H1 (cell line): ENCODE measurements around the gene NONO. TPM values are rescaled to one million over a fixed set of nuclear protein-coding genes. Genes with fewer than 3 reads are reported as not detected.
A peak's percentile ranks its signal among the peaks of the same experiment; 100 is the strongest.

Experiments
- CTCF ChIA-PET: fragments of 300-600 bp; sonication (Branson Sonifier 250); formaldehyde crosslinking; loops from one replicate; lab custom pipeline; 2021; ENCODE audit not compliant: partially characterized antibody; lab: Charles Lee
- POLR2A ChIA-PET: fragments of 300-600 bp; sonication (Branson Sonifier 250); formaldehyde crosslinking; loops from one replicate; lab custom pipeline; 2021; ENCODE audit warnings: inconsistent platforms; ENCODE audit not compliant: partially characterized antibody; lab: Charles Lee
- DNase-seq, 2 experiments: peaks; one replicate each; pipeline versions ENCODE4 v3.0.0 to v3.0.0-alpha.2; 2010 to 2022; ENCODE audit warnings: low spot score in 2 of 2, low read depth in 1 of 2, mixed read lengths in 1 of 2
- FAIRE-seq: peaks from 2 replicates; lab custom pipeline; 2011; peaks lifted over from hg19 to GRCh38; lab: Jason Lieb, UNC
- H2AFZ ChIP-seq: 2 replicates; pipeline ENCODE4 v1.8.1; 2012; ENCODE audit warnings: low read length, inconsistent platforms
- H2AK5ac ChIP-seq: 2 replicates; pipeline ENCODE4 v1.6.1; 2013; ENCODE audit warnings: low read depth, low read length
- H2BK120ac ChIP-seq: replicated peaks from 2 replicates; pipeline ENCODE3; 2013; ENCODE audit warnings: low read depth, low read length, inconsistent platforms
- H2BK12ac ChIP-seq: 2 replicates; pipeline ENCODE4 v1.6.1; 2013; ENCODE audit warnings: low read depth, low read length
- H2BK15ac ChIP-seq: 2 replicates; pipeline ENCODE4 v1.6.1; 2013; ENCODE audit warnings: low read length
- H2BK20ac ChIP-seq: 2 replicates; pipeline ENCODE4 v1.6.1; 2013; ENCODE audit warnings: low read length
- H2BK5ac ChIP-seq: 2 replicates; pipeline ENCODE4 v1.6.1; 2013; ENCODE audit warnings: low read depth, low read length
- H3K14ac ChIP-seq: 2 replicates; pipeline ENCODE4 v1.6.1; 2013; ENCODE audit warnings: inconsistent platforms; ENCODE audit not compliant: insufficient read length
- H3K18ac ChIP-seq: 2 replicates; pipeline ENCODE4 v1.6.1; 2013; ENCODE audit warnings: low read length; ENCODE audit errors: extremely low read depth
- H3K23ac ChIP-seq: 2 replicates; pipeline ENCODE4 v1.6.1; 2013; ENCODE audit warnings: inconsistent platforms; ENCODE audit not compliant: insufficient read length
- H3K23me2 ChIP-seq: 2 replicates; pipeline ENCODE4 v1.6.1; 2013; ENCODE audit warnings: low read depth, low read length
- H3K27ac ChIP-seq: 2 replicates; pipeline ENCODE4 v1.6.1; 2011; ENCODE audit warnings: low read depth, low read length, inconsistent platforms
- H3K27me3 ChIP-seq, 4 experiments: replicated peaks in 1 of 4; 1 replicate in 1 of 4; 2 replicates in 3 of 4; pipeline versions ENCODE4 v1.6.1 to v1.8.1; 2011 to 2013; ENCODE audit warnings: low read length in 3 of 4, mild to moderate bottlenecking in 3 of 4, inconsistent platforms in 2 of 4, mixed read lengths in 2 of 4, moderate library complexity in 1 of 4; ENCODE audit not compliant: control insufficient read depth in 3 of 4, insufficient read depth in 3 of 4; ENCODE audit errors: extremely low read depth in 1 of 4
- H3K36me3 ChIP-seq, 4 experiments: 2 replicates each; pipeline versions ENCODE4 v1.6.1 to v1.8.1; 2011 to 2013; ENCODE audit warnings: mild to moderate bottlenecking in 4 of 4, low read length in 3 of 4, moderate library complexity in 2 of 4, control low read depth in 1 of 4, inconsistent platforms in 1 of 4; ENCODE audit not compliant: insufficient read depth in 4 of 4, control insufficient read depth in 2 of 4
- H3K4ac ChIP-seq: replicated peaks from 2 replicates; pipeline ENCODE3; 2013; ENCODE audit warnings: low read length, low read depth, mixed read lengths, inconsistent platforms; ENCODE audit not compliant: insufficient read length
- H3K4me1 ChIP-seq, 4 experiments: replicated peaks in 1 of 4; 1 replicate in 1 of 4; 2 replicates in 3 of 4; pipeline versions ENCODE4 v1.6.1 to v1.8.1; 2011 to 2013; ENCODE audit warnings: low read length in 3 of 4, inconsistent platforms in 2 of 4, mixed read lengths in 1 of 4; ENCODE audit not compliant: insufficient read depth in 4 of 4, control insufficient read depth in 3 of 4
- H3K4me2 ChIP-seq, 2 experiments: 2 replicates each; pipeline versions ENCODE4 v1.6.1 to v1.8.1; 2011 to 2013; ENCODE audit warnings: low read depth in 2 of 2, low read length in 2 of 2, control low read depth in 1 of 2, inconsistent platforms in 1 of 2, mild to moderate bottlenecking in 1 of 2; ENCODE audit not compliant: insufficient read depth in 1 of 2
- H3K4me3 ChIP-seq, 4 experiments: fragments of 200-600, 300-600 bp in 1 of 4; sonication (generic), shearing (Covaris generic), sonication (Bioruptor Twin) in 1 of 4; 2 replicates each; pipeline versions ENCODE4 v1.5.1 to v1.8.1; 2011 to 2016; ENCODE audit warnings: low read length in 4 of 4, low read depth in 3 of 4, control low read depth in 2 of 4, inconsistent platforms in 2 of 4, mild to moderate bottlenecking in 2 of 4, mixed read lengths in 1 of 4, moderate library complexity in 1 of 4; ENCODE audit not compliant: insufficient read depth in 2 of 4; ENCODE audit errors: extremely low read depth in 1 of 4
- H3K56ac ChIP-seq: replicated peaks from 2 replicates; pipeline ENCODE3; 2013; ENCODE audit warnings: low read depth, mild to moderate bottlenecking, mixed read lengths, low read length, inconsistent platforms; ENCODE audit not compliant: insufficient read length
- H3K79me1 ChIP-seq: 2 replicates; pipeline ENCODE4 v1.6.1; 2013; ENCODE audit warnings: low read depth, low read length, control low read depth
- H3K79me2 ChIP-seq, 2 experiments: 2 replicates each; pipeline versions ENCODE4 v1.6.1 to v1.8.1; 2012 to 2013; ENCODE audit warnings: low read length in 2 of 2, mild to moderate bottlenecking in 2 of 2, inconsistent platforms in 1 of 2; ENCODE audit not compliant: insufficient read depth in 2 of 2, control insufficient read depth in 1 of 2
- H3K9ac ChIP-seq, 4 experiments: replicated peaks in 1 of 4; 1 replicate in 1 of 4; 2 replicates in 3 of 4; pipeline versions ENCODE4 v1.6.1 to v1.8.1; 2011 to 2013; ENCODE audit warnings: low read depth in 3 of 4, low read length in 3 of 4, control low read depth in 2 of 4, mild to moderate bottlenecking in 2 of 4, moderate library complexity in 2 of 4, inconsistent platforms in 1 of 4; ENCODE audit errors: extremely low read depth in 1 of 4
- H3K9me3 ChIP-seq, 2 experiments: 2 replicates each; pipeline versions ENCODE4 v1.6.1 to v1.8.1; 2012 to 2013; ENCODE audit warnings: mild to moderate bottlenecking in 2 of 2, moderate library complexity in 2 of 2, control low read depth in 1 of 2, inconsistent platforms in 1 of 2, low read depth in 1 of 2, low read length in 1 of 2, mixed read lengths in 1 of 2; ENCODE audit not compliant: insufficient read depth in 2 of 2
- H4K20me1 ChIP-seq, 2 experiments: replicated peaks in 1 of 2; 2 replicates each; pipeline versions ENCODE3 to v1.8.1; 2011 to 2013; ENCODE audit warnings: inconsistent platforms in 2 of 2, low read length in 2 of 2, mild to moderate bottlenecking in 1 of 2; ENCODE audit not compliant: insufficient read depth in 2 of 2, control insufficient read depth in 1 of 2
- H4K5ac ChIP-seq: 2 replicates; pipeline ENCODE4 v1.6.1; 2013; ENCODE audit warnings: low read length, low read depth, mixed read lengths, inconsistent platforms; ENCODE audit not compliant: insufficient read length
- H4K8ac ChIP-seq: 2 replicates; pipeline ENCODE4 v1.8.0; 2013; ENCODE audit warnings: mild to moderate bottlenecking, moderate library complexity, low read length, inconsistent platforms; ENCODE audit not compliant: insufficient read depth; ENCODE audit errors: extremely low read depth
- H4K91ac ChIP-seq: replicated peaks from 2 replicates; pipeline ENCODE3; 2013; ENCODE audit warnings: low read length, mixed read lengths, inconsistent platforms; ENCODE audit not compliant: insufficient read length
- HDAC6 ChIP-seq: IDR thresholded peaks from one replicate; pipeline ENCODE4 v1.7.1; 2012; ENCODE audit warnings: low read depth, mild to moderate bottlenecking, inconsistent platforms, low read length, moderate library complexity
- KDM4A ChIP-seq: IDR thresholded peaks from one replicate; pipeline ENCODE4 v1.7.1; 2012; ENCODE audit warnings: low read depth, mild to moderate bottlenecking, moderate library complexity, low read length, inconsistent platforms; ENCODE audit not compliant: severe bottlenecking
- MAFK ChIP-seq: IDR thresholded peaks from 2 replicates; pipeline ENCODE4 v1.6.1; 2012; ENCODE audit warnings: low read depth, mild to moderate bottlenecking, improper control_type of control experiment, low read length
- RNF2 ChIP-seq: fragments of 200-900, 300-1000 bp; sonication (generic); IDR thresholded peaks from 2 replicates; pipeline ENCODE4 v1.7.1; 2016; ENCODE audit warnings: borderline replicate concordance, low read depth, mild to moderate bottlenecking, antibody characterized with exemption, low read length; ENCODE audit not compliant: poor library complexity, severe bottlenecking; ENCODE audit errors: missing control alignments
- WGBS, 2 experiments: shearing (Covaris generic) in 1 of 2; methylation state at CpG; one replicate each; pipeline versions ENCODE4 v1.1.6 to v1.1.7; 2013 to 2015; ENCODE audit warnings: low lambda C conversion rate in 2 of 2, mixed read lengths in 2 of 2, inconsistent platforms in 1 of 2, low coverage in 1 of 2, missing lambda C conversion rate in 1 of 2; ENCODE audit not compliant: insufficient replicate concordance in 2 of 2, insufficient coverage in 1 of 2, insufficient read length in 1 of 2; ENCODE audit errors: extremely low coverage in 1 of 2, missing lambda C conversion rate in 1 of 2; 5-methylcytosine and 5-hydroxymethylcytosine counted together
- polyA plus RNA-seq, 7 experiments: library from polyadenylated mRNA; depleted of rRNA in 3 of 7; stranded (reverse) in 5 of 7; unstranded in 2 of 7; fragments of >200 nt in 5 of 7; fragments of 200-250 nt in 2 of 7; gene quantifications; 1 replicate in 5 of 7; 2 replicates in 1 of 7; 4 replicates in 1 of 7; pipeline versions ENCODE4 v1.2.1 to v1.2.3, GENCODE V29; 2011 to 2013; ENCODE audit warnings: missing spikeins in 2 of 7, mixed read lengths in 2 of 7
- total RNA-seq: library from RNA; stranded (reverse); fragmentation: NEBNext Ultra II Directional; extraction: Animal tissue kit (Norgen Biotek cat#: 25700); gene quantifications from 2 replicates; pipeline ENCODE4 v1.2.1, GENCODE V29; 2021

NONO gene
- total and polyA plus RNA-seq, 2 of the 8 experiments (the other 6 are each of a cell fraction or from before 2014, with no cell fraction given), result 641 to 728 TPM

DNA sequence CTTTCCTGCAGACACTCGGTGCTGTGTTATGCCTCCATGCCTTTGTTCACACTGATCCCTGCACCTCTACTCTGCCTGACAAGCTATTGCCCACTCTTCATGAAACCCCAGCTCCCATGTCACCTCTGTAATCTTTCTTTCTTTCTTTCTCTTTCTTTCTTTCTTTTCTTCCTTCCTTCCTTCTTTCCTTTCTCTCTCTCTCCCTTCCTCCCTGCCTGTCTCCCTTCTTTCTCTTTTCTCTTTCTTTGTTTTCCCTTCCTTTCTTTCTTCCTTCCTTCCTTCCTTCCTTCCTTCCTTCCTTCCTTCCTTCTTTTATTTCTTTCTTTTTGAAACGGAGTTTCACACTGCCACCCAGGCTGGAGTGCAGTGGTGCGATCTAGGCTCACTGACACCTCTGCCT, 48.0 kb upstream of the NONO start:
- CTCF ChIA-PET, result no interaction called here
- Histone ChIP-seq H3K56ac (no peak overlapping the region), H3K27ac (no peak overlapping the region), H3K4me2 (no peak overlapping the region), H4K5ac (no peak overlapping the region), H3K4me3 (no peak overlapping the region), H3K79me2 (no peaks in the 10 kb centered on the region), H3K4ac (no peak overlapping the region), H2BK120ac (no peak overlapping the region), H3K9me3 (no peaks in the 10 kb centered on the region), H2BK5ac (no peak overlapping the region), H3K23me2 (no peaks in the 10 kb centered on the region), H4K8ac (no peak overlapping the region), H2AK5ac (no peak overlapping the region), H4K20me1 (no peaks in the 10 kb centered on the region), H3K14ac (no peak overlapping the region), H3K18ac (no peak overlapping the region), H3K4me1 (no peaks in the 10 kb centered on the region), H3K79me1 (no peaks in the 10 kb centered on the region), H2BK20ac (no peak overlapping the region), H3K27me3 (no peaks in the 10 kb centered on the region), H2AFZ (no peak overlapping the region), H3K9ac (no peak overlapping the region), H4K91ac (peak overlapping the region; percentile 40), H3K23ac (no peak overlapping the region), H2BK12ac (no peak overlapping the region), H2BK15ac (no peak overlapping the region), H3K36me3 (peaks cover 0 to 9% (median 3%) of the 10 kb centered on the region in 4 experiments; a peak in 5 of 8 replicates)
- DNase-seq, result no peak
- POLR2A ChIA-PET, result no interaction called here
- FAIRE-seq, result no peak
- 88% methylated on average over 2 of the region's 3 CpGs; no CpG with 5 or more reads in 1 of the 2 experiments for WGBS, 2 experiments
- TF ChIP-seq MAFK (no peak), RNF2 (no peak), HDAC6 (no peak), KDM4A (no peak)
